NB4 (cell line): ENCODE measurements around the gene ADGRL3.
"Not testable (repeated sequence)": the region's sequence is repeated elsewhere in the genome, so short reads cannot be mapped to it uniquely, and the experiment has no call there.

Experiments
- MAX ChIP-seq: IDR thresholded peaks from 2 replicates; pipeline ENCODE4 v1.6.1; 2011; ENCODE audit warnings: low read depth, low read length
- MYC ChIP-seq: IDR thresholded peaks from 2 replicates; pipeline ENCODE4 v1.6.1; 2011; ENCODE audit warnings: low read depth, low read length
- POLR2A ChIP-seq: IDR thresholded peaks from 2 replicates; pipeline ENCODE4 v1.6.1; 2011; ENCODE audit warnings: mild to moderate bottlenecking; ENCODE audit not compliant: insufficient read length; ENCODE audit errors: extremely low read depth
- TF ChIP-seq, protein P1 (sequence below): IDR thresholded peaks from one replicate; pipeline ENCODE4 v1.5.1; 2012; ENCODE audit warnings: low read depth, low read length

DNA sequence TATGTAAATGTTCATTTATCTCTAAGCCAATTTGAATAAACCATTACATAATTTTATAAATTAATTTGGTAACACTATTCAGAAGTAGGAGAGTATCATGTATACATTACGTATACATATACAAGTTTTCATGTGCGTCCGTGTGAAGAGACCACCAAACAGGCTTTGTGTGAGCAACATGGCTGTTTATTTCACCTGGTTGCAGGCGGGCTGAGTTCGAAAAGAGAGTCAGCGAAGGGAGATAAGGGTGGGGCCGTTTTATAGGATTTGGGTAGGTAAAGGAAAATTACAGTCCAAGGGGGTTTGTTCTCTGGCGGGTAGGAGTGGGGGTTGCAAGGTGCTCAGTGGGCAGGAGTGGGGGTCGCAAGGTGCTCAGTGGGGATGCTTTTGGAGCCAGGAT lies 564.0 kb downstream of the ADGRL3 start:
- TF ChIP-seq, protein P1, sequence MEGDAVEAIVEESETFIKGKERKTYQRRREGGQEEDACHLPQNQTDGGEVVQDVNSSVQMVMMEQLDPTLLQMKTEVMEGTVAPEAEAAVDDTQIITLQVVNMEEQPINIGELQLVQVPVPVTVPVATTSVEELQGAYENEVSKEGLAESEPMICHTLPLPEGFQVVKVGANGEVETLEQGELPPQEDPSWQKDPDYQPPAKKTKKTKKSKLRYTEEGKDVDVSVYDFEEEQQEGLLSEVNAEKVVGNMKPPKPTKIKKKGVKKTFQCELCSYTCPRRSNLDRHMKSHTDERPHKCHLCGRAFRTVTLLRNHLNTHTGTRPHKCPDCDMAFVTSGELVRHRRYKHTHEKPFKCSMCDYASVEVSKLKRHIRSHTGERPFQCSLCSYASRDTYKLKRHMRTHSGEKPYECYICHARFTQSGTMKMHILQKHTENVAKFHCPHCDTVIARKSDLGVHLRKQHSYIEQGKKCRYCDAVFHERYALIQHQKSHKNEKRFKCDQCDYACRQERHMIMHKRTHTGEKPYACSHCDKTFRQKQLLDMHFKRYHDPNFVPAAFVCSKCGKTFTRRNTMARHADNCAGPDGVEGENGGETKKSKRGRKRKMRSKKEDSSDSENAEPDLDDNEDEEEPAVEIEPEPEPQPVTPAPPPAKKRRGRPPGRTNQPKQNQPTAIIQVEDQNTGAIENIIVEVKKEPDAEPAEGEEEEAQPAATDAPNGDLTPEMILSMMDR: not testable (repeated sequence)
- TF ChIP-seq POLR2A, MAX, MYC: not testable (repeated sequence)
